T1000 (cell line): ENCODE measurements around the gene BORCS5.

ENCODE experiments used
- DNase-seq: peaks from one replicate; lab custom pipeline; 2025; ENCODE audit warnings: mixed read lengths; lab: John Stamatoyannopoulos, UW

The BORCS5 gene

GRCh38 chr12:12513416-12514006, 156.6 kb downstream of the BORCS5 start:
- DNase-seq: no peak

- no peak for DNase-seq
Measured at GRCh38 chr12:12518464-12518845, 161.6 kb downstream of the BORCS5 start.

GRCh38 chr12:12518919-12519318, 162.0 kb downstream of the BORCS5 start:
- DNase-seq: no peak
